Fibroblast of skin of abdomen (primary cell): Measurements from ENCODE around the gene TEX55.
"Not testable (repeated sequence)": the region's sequence is repeated elsewhere in the genome, so short reads cannot be mapped to it uniquely, and the experiment has no call there.

Experiments used
- DNase-seq: peaks from one replicate; pipeline ENCODE4 v3.0.0-alpha.2; 2013

Gene TEX55

GRCh38 chr3:119160815-119161214 is 14.8 kb downstream of the TEX55 start:
- DNase-seq = no peak

- no peak for DNase-seq
These were observed 15.3 kb downstream of the TEX55 start for GRCh38 chr3:119161240-119161639.

- DNase-seq = not testable (repeated sequence)
These were observed 18.8 kb downstream of the TEX55 start for GRCh38 chr3:119164745-119165144.

GRCh38 chr3:119170821-119171220 is 24.9 kb downstream of the TEX55 start:
- no peak for DNase-seq

- DNase-seq = no peak
These were observed 27.4 kb downstream of the TEX55 start, which contains the start of gene UPK1B for GRCh38 chr3:119173325-119173724. UPK1B (plus strand) TSS chr3:119173598; CDS start chr3:119186742, 13,144 bp downstream.

- DNase-seq = no peak
These were observed 30.1 kb downstream of the TEX55 start for GRCh38 chr3:119175872-119176756.

- DNase-seq = no peak
These were observed 30.8 kb downstream of the TEX55 start for GRCh38 chr3:119176778-119177177.

- DNase-seq = no peak
These were observed 31.4 kb downstream of the TEX55 start for GRCh38 chr3:119177321-119177720.

- DNase-seq = peak; percentile 14
These were observed 35.8 kb downstream of the TEX55 start for GRCh38 chr3:119181765-119182164.

- DNase-seq = no peak
These were observed 38.1 kb downstream of the TEX55 start for GRCh38 chr3:119184111-119184510.

GRCh38 chr3:119184796-119185570 is 39.0 kb downstream of the TEX55 start:
- DNase-seq = peak; percentile 80

- DNase-seq = peak; percentile 14
These were observed 41.3 kb downstream of the TEX55 start for GRCh38 chr3:119187266-119187665.

- no peak for DNase-seq
These were observed 45.8 kb downstream of the TEX55 start for GRCh38 chr3:119191800-119192199.

- DNase-seq = peak; percentile 62
These were observed 48.5 kb downstream of the TEX55 start for GRCh38 chr3:119194237-119195150.

- no peak for DNase-seq
These were observed 49.1 kb downstream of the TEX55 start for GRCh38 chr3:119195151-119195476.

GRCh38 chr3:119195911-119196310 is 49.9 kb downstream of the TEX55 start:
- peak; percentile 16 for DNase-seq
